HepG2 (cell line): ENCODE results near the gene MFN2. TPM values are rescaled to one million over a fixed set of nuclear protein-coding genes. Genes with fewer than 3 reads are reported as not detected.

Source experiments
- AHR ChIP-seq: IDR thresholded peaks from 2 replicates; pipeline ENCODE4 v1.6.1; 2018; ENCODE audit warnings: missing genetic modification reagents, missing compliant biosample characterization
- FOSL2 ChIP-seq: sonication (generic); formaldehyde crosslinking; IDR thresholded peaks from 2 replicates; pipeline ENCODE4 v1.4.0; 2020; ENCODE audit warnings: missing genetic modification reagents
- FOXJ3 ChIP-seq: sonication (generic); formaldehyde crosslinking; IDR thresholded peaks from 2 replicates; pipeline ENCODE4 v1.4.0; 2020; ENCODE audit warnings: missing genetic modification reagents, mild to moderate bottlenecking, borderline replicate concordance
- HNF4G ChIP-seq, 2 experiments: sonication (generic) in 1 of 2; formaldehyde crosslinking in 1 of 2; IDR thresholded peaks; 2 replicates each; pipeline versions ENCODE4 v1.4.0 to v1.6.1; 2011 to 2020; ENCODE audit warnings: borderline replicate concordance in 2 of 2, low read depth in 2 of 2, mild to moderate bottlenecking in 2 of 2, low read length in 1 of 2, missing genetic modification reagents in 1 of 2, moderate library complexity in 1 of 2
- HNRNPK ChIP-seq: fragments of 200-400 bp; formaldehyde crosslinking; IDR thresholded peaks from 2 replicates; pipeline ENCODE4 v1.6.1; 2018; ENCODE audit warnings: low read length, low read depth, moderate library complexity, mild to moderate bottlenecking; ENCODE audit not compliant: poor library complexity, severe bottlenecking
- IRX3 ChIP-seq: sonication (generic); formaldehyde crosslinking; IDR thresholded peaks from 2 replicates; pipeline ENCODE4 v1.8.1; 2023; ENCODE audit warnings: mild to moderate bottlenecking, low read depth, missing genetic modification reagents, borderline replicate concordance
- MED8 ChIP-seq: sonication (generic); formaldehyde crosslinking; IDR thresholded peaks from 2 replicates; pipeline ENCODE4 v1.8.1; 2023; ENCODE audit warnings: mild to moderate bottlenecking, missing genetic modification reagents; ENCODE audit not compliant: insufficient replicate concordance
- MXD3 ChIP-seq: IDR thresholded peaks from 2 replicates; pipeline ENCODE4 v1.6.1; 2016; ENCODE audit warnings: mild to moderate bottlenecking, missing biosample characterization, missing genetic modification reagents
- NCOA5 ChIP-seq: sonication (generic); formaldehyde crosslinking; IDR thresholded peaks from 2 replicates; pipeline ENCODE4 v1.4.0; 2020; ENCODE audit warnings: missing genetic modification reagents
- NFAT5 ChIP-seq: sonication (generic); formaldehyde crosslinking; IDR thresholded peaks from 2 replicates; pipeline ENCODE4 v1.4.0; 2020; ENCODE audit warnings: missing genetic modification reagents
- NR0B2 ChIP-seq: sonication (generic); formaldehyde crosslinking; IDR thresholded peaks from 2 replicates; pipeline ENCODE4 v1.4.0; 2020; ENCODE audit warnings: mild to moderate bottlenecking, missing genetic modification reagents
- TCF7 ChIP-seq: sonication (generic); IDR thresholded peaks from 2 replicates; pipeline ENCODE4 v1.6.1; 2016; ENCODE audit warnings: antibody characterized with exemption, low read depth
- YY1 ChIP-seq: IDR thresholded peaks from 2 replicates; pipeline ENCODE4 v1.6.1; 2011; ENCODE audit warnings: low read length, low read depth, moderate library complexity, mild to moderate bottlenecking; ENCODE audit not compliant: insufficient read depth, insufficient replicate concordance
- ZBTB49 ChIP-seq: sonication (generic); formaldehyde crosslinking; IDR thresholded peaks from 2 replicates; pipeline ENCODE4 v1.4.0; 2020; ENCODE audit warnings: missing genetic modification reagents, borderline replicate concordance
- ZFP37 ChIP-seq: sonication (generic); formaldehyde crosslinking; IDR thresholded peaks from 2 replicates; pipeline ENCODE4 v1.4.0; 2020; ENCODE audit warnings: missing genetic modification reagents, borderline replicate concordance
- ZNF556 ChIP-seq: sonication (generic); formaldehyde crosslinking; IDR thresholded peaks from 2 replicates; pipeline ENCODE4 v1.4.0; 2020; ENCODE audit warnings: mild to moderate bottlenecking, missing genetic modification reagents, borderline replicate concordance
- ZSCAN20 ChIP-seq: sonication (generic); formaldehyde crosslinking; IDR thresholded peaks from 2 replicates; pipeline ENCODE4 v1.4.0; 2020; ENCODE audit warnings: missing genetic modification reagents, mild to moderate bottlenecking, borderline replicate concordance
- ZSCAN29 ChIP-seq: sonication (generic); formaldehyde crosslinking; conservative IDR thresholded peaks from 2 replicates; pipeline ENCODE4 v1.4.0; 2020; ENCODE audit warnings: mild to moderate bottlenecking, missing genetic modification reagents
- polyA plus RNA-seq, 8 experiments: library from polyadenylated mRNA; depleted of rRNA in 3 of 8; stranded (reverse) in 7 of 8; unstranded in 1 of 8; fragments of >200 nt; fragmentation: Illumina TruSeq in 4 of 8; extraction: Trizol in 4 of 8; gene quantifications; 2 replicates each; pipeline versions ENCODE4 v1.2.1 to v1.2.3, GENCODE V29; 2011 to 2016; ENCODE audit warnings: low read depth in 4 of 8, missing spikeins in 1 of 8, mixed read lengths in 1 of 8; ENCODE audit not compliant: insufficient read depth in 1 of 8
- total RNA-seq, 5 experiments: library from RNA; depleted of rRNA; stranded (reverse); fragments of >200 nt; fragmentation: Illumina TruSeq; extraction: Trizol; gene quantifications; 2 replicates each; pipeline ENCODE4 v1.2.3, GENCODE V29; 2016; ENCODE audit warnings: low read depth in 1 of 5

Gene MFN2
- total and polyA plus RNA-seq, 2 of the 13 experiments (the other 11 are each of a cell fraction or from before 2014, with no cell fraction given): 38.7 to 60.9 TPM

- TF ChIP-seq NR0B2 (CRISPR knock-in tag): peak; percentile 62; the same call in 1 of the 2 replicates
- TF ChIP-seq MXD3: peak; percentile 82
- no peak for TF ChIP-seq ZBTB49 (CRISPR knock-in tag)
- 0 out of 2 replicates have a peak, but pooled peaks have one; percentile 17 for TF ChIP-seq ZNF556 (CRISPR knock-in tag)
- TF ChIP-seq TCF7: no peak
- peak; percentile 84 for TF ChIP-seq MED8 (CRISPR knock-in tag)
- no peak; the same call in 1 of the 2 replicates for TF ChIP-seq ZSCAN29 (CRISPR knock-in tag)
- TF ChIP-seq IRX3 (CRISPR knock-in tag): no peak
- TF ChIP-seq FOSL2 (CRISPR knock-in tag): peak; percentile 86
- TF ChIP-seq HNF4G (IDR thresholded peaks at IDR 0.05; ENCODE audit: borderline replicate concordance, low read depth, low read length): peak; percentile 83
- peak; percentile 72; the same call in 1 of the 2 replicates for TF ChIP-seq HNF4G (CRISPR knock-in tag; IDR thresholded peaks at IDR 0.05; ENCODE audit: borderline replicate concordance, low read depth)
- no peak for TF ChIP-seq AHR (CRISPR knock-in tag)
- TF ChIP-seq NCOA5 (CRISPR knock-in tag): 0 out of 2 replicates have a peak, but pooled peaks have one; percentile 56
- TF ChIP-seq YY1: peak; percentile 96
- peak; percentile 44; the same call in 1 of the 2 replicates for TF ChIP-seq FOXJ3 (CRISPR knock-in tag)
- 0 out of 2 replicates have a peak, but pooled peaks have one; percentile 6 for TF ChIP-seq ZFP37 (CRISPR knock-in tag)
- TF ChIP-seq HNRNPK: peak; percentile 82
- no peak; the same call in 1 of the 2 replicates for TF ChIP-seq ZSCAN20
- TF ChIP-seq NFAT5: no peak
Observed at GRCh38 chr1:11979851-11980675, at the start of gene MFN2 (continued).
